Glutamatergic neuron (in vitro differentiated cells): ENCODE results near the gene ZNF285. TPM values are rescaled to one million over a fixed set of nuclear protein-coding genes. Genes with fewer than 3 reads are reported as not detected.
"Not testable (repeated sequence)": the region's sequence is repeated elsewhere in the genome, so short reads cannot be mapped to it uniquely, and the experiment has no call there.

ENCODE experiments used
- DNase-seq: peaks from one replicate; pipeline ENCODE4 v3.0.0; 2022
- H3K27ac Mint-ChIP-seq: one replicate; pipeline ENCODE4 v1.8.0; 2020; ENCODE audit warnings: mild to moderate bottlenecking, mixed read lengths, inconsistent platforms; ENCODE audit not compliant: unreplicated experiment
- H3K27me3 Mint-ChIP-seq: one replicate; pipeline ENCODE4 v1.8.0; 2020; ENCODE audit warnings: mild to moderate bottlenecking, moderate library complexity, mixed read lengths, inconsistent platforms; ENCODE audit not compliant: unreplicated experiment
- H3K36me3 Mint-ChIP-seq: one replicate; pipeline ENCODE4 v1.8.0; 2020; ENCODE audit warnings: mild to moderate bottlenecking, mixed read lengths, inconsistent platforms; ENCODE audit not compliant: unreplicated experiment
- H3K4me1 Mint-ChIP-seq: one replicate; pipeline ENCODE4 v1.8.0; 2020; ENCODE audit warnings: mild to moderate bottlenecking, low read depth, mixed read lengths, inconsistent platforms; ENCODE audit not compliant: unreplicated experiment
- H3K4me3 Mint-ChIP-seq: one replicate; pipeline ENCODE4 v1.8.0; 2020; ENCODE audit warnings: mild to moderate bottlenecking, mixed read lengths, inconsistent platforms; ENCODE audit not compliant: unreplicated experiment
- H3K9me3 Mint-ChIP-seq: one replicate; pipeline ENCODE4 v1.8.0; 2020; ENCODE audit warnings: mild to moderate bottlenecking, moderate library complexity, mixed read lengths, inconsistent platforms; ENCODE audit not compliant: unreplicated experiment
- total RNA-seq: library from RNA; stranded (reverse); fragmentation: NEBNext Ultra II Directional; extraction: Animal tissue kit (Norgen Biotek cat#: 25700); gene quantifications from one replicate; pipeline ENCODE4 v1.2.1, GENCODE V29; 2021; ENCODE audit not compliant: unreplicated experiment
- TF ChIP-seq, protein P1 (sequence below): fragments of 200-600 bp; sonication (generic); IDR thresholded peaks from one replicate; pipeline ENCODE4 v1.5.0; 2021; ENCODE audit not compliant: partially characterized antibody, unreplicated experiment

ZNF285 gene
- total RNA-seq, 1 donor from 2014 or later, result 5.2 TPM

DNA sequence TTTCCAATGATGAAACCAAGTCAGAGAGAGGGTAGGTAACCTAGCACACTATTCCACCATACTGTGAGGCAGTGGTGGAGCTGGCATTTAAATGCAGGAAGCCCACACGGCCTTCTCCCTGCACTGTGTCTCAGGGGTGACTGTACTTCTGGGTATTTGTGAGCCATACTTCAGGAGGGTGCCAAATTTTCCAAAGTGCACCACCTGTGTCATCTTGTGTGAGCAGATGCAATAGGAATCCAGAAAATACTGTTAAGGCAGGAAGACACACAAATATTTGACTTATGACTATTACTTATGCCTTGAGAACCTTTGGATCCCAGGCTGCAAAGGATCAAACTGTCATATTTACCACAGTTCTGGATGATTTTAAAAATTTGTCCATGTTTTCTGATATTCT lies 29.5 kb upstream of the ZNF285 start:
- TF ChIP-seq, protein P1, sequence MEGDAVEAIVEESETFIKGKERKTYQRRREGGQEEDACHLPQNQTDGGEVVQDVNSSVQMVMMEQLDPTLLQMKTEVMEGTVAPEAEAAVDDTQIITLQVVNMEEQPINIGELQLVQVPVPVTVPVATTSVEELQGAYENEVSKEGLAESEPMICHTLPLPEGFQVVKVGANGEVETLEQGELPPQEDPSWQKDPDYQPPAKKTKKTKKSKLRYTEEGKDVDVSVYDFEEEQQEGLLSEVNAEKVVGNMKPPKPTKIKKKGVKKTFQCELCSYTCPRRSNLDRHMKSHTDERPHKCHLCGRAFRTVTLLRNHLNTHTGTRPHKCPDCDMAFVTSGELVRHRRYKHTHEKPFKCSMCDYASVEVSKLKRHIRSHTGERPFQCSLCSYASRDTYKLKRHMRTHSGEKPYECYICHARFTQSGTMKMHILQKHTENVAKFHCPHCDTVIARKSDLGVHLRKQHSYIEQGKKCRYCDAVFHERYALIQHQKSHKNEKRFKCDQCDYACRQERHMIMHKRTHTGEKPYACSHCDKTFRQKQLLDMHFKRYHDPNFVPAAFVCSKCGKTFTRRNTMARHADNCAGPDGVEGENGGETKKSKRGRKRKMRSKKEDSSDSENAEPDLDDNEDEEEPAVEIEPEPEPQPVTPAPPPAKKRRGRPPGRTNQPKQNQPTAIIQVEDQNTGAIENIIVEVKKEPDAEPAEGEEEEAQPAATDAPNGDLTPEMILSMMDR, result no peak
- Mint-ChIP-seq H3K36me3 (peaks cover 87% of the 10 kb centered on the region), H3K27me3 (peaks cover 2% of the 10 kb centered on the region), H3K27ac (no peak overlapping the region), H3K4me3 (no peak overlapping the region), H3K9me3 (peaks cover 19% of the 10 kb centered on the region), H3K4me1 (no peaks in the 10 kb centered on the region)
- no peak for DNase-seq

- peaks cover 16% of the 10 kb centered on the region for H3K36me3 Mint-ChIP-seq
- not testable (repeated sequence) for DNase-seq, H3K4me1 Mint-ChIP-seq, H3K27me3 Mint-ChIP-seq, H3K4me3 Mint-ChIP-seq, H3K9me3 Mint-ChIP-seq, H3K27ac Mint-ChIP-seq
These were observed 14.1 kb upstream of the ZNF285 start for GRCh38 chr19:44415553-44415952.

DNA sequence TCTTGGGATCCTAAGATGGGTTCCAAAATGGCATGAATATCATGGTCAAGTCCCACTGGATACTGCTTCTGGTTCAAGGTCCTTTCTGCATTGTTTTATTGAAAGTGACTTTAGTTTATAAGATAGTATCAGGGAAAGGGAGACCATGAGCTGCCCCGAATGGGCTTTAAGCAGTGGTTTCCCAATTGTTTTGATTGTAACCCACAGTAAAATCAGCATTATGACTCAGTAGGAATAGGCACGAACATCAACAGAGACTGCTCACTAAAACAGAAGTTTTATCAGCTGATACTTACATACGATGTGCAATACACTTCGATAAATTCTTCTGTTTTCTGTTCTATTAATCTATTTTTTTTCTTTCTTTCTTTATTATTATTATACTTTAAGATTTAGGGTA lies 12.1 kb downstream of the ZNF285 start:
- not testable (repeated sequence) for H3K27me3 Mint-ChIP-seq, DNase-seq, H3K9me3 Mint-ChIP-seq, H3K4me3 Mint-ChIP-seq, H3K4me1 Mint-ChIP-seq, H3K27ac Mint-ChIP-seq
- H3K36me3 Mint-ChIP-seq, result peaks cover 31% of the 10 kb centered on the region

GRCh38 chr19:44374789-44375188 lies 26.6 kb downstream of the ZNF285 start:
- Mint-ChIP-seq H3K27me3 (no peaks in the 10 kb centered on the region), H3K9me3 (peaks cover 3% of the 10 kb centered on the region), H3K4me3 (no peak overlapping the region), H3K36me3 (no peaks in the 10 kb centered on the region), H3K27ac (no peak overlapping the region), H3K4me1 (no peaks in the 10 kb centered on the region)
- TF ChIP-seq, protein P1, result no peak
- no peak for DNase-seq

GRCh38 chr19:44371815-44372480 lies 29.5 kb downstream of the ZNF285 start:
- TF ChIP-seq, protein P1, result no peak
- Mint-ChIP-seq H3K27ac (no peak overlapping the region), H3K27me3 (no peaks in the 10 kb centered on the region), H3K36me3 (no peaks in the 10 kb centered on the region), H3K9me3 (peaks cover 3% of the 10 kb centered on the region), H3K4me3 (no peak overlapping the region), H3K4me1 (no peaks in the 10 kb centered on the region)
- DNase-seq, result no peak

GRCh38 chr19:44367024-44367423 lies 34.4 kb downstream of the ZNF285 start:
- Mint-ChIP-seq H3K27me3 (no peaks in the 10 kb centered on the region), H3K36me3 (no peaks in the 10 kb centered on the region), H3K9me3 (no peaks in the 10 kb centered on the region), H3K4me1 (no peaks in the 10 kb centered on the region), H3K27ac (no peak overlapping the region), H3K4me3 (no peak overlapping the region)
- no peak for DNase-seq
- TF ChIP-seq, protein P1, result no peak
